Testis (tissue), 3 donors: ENCODE measurements around the gene COX7B2. TPM values are rescaled to one million over a fixed set of nuclear protein-coding genes. Genes with fewer than 3 reads are reported as not detected.

ENCODE experiments used
- DNase-seq: peaks from one replicate; pipeline ENCODE4 v3.0.0-alpha.2; 2019
- H3K27ac ChIP-seq, 2 donors: fragments of 200-600 bp; sonication (generic); one replicate each; pipeline ENCODE4 v1.5.1; 2019
- H3K27me3 ChIP-seq: fragments of 200-600 bp; sonication (generic); one replicate; pipeline ENCODE4 v1.5.1; 2019
- H3K36me3 ChIP-seq: fragments of 200-600 bp; sonication (generic); one replicate; pipeline ENCODE4 v1.5.1; 2017; ENCODE audit warnings: low read depth; ENCODE audit errors: missing control alignments
- H3K4me1 ChIP-seq: fragments of 200-600 bp; sonication (generic); one replicate; pipeline ENCODE4 v1.5.1; 2019
- H3K4me3 ChIP-seq, 2 donors: fragments of 200-600 bp; sonication (generic); one replicate each; pipeline ENCODE4 v1.5.1; 2017 to 2019
- H3K9me3 ChIP-seq: fragments of 200-600 bp; sonication (generic); one replicate; pipeline ENCODE4 v1.5.1; 2017
- POLR2A ChIP-seq: fragments of 450-650 bp; IDR thresholded peaks from one replicate; pipeline ENCODE4 v1.6.1; 2017; ENCODE audit warnings: antibody characterized with exemption, mild to moderate bottlenecking, moderate library complexity
- WGBS, 2 donors: methylation state at CpG; one replicate each; pipeline ENCODE4 v1.1.5; 2018; 5-methylcytosine and 5-hydroxymethylcytosine counted together
- intact Hi-C: fragments of 100-400 bp; cut with DNase I; formaldehyde crosslinking; loops from one replicate; pipeline ENCODE4 v1.15.1; 2023; ENCODE audit warnings: low total_unique reads
- polyA plus RNA-seq: library from polyadenylated mRNA; stranded (reverse); fragments of 350-450 nt; fragmentation: Illumina TruSeq; extraction: RNeasy Lipid Tissue Mini Kit (QIAGEN cat#74804); gene quantifications from one replicate; pipeline ENCODE4 v1.2.3, GENCODE V29; 2014; ENCODE audit warnings: low read depth, low replicate concordance; ENCODE audit not compliant: insufficient read depth
- total RNA-seq, 2 donors: library from RNA; depleted of rRNA; stranded (reverse); fragments of >200 nt; gene quantifications; one replicate each; pipeline ENCODE4 v1.2.3, GENCODE V29; 2016
- TF ChIP-seq, protein P1 (sequence below), 3 experiments: fragments of 450-650 bp in 2 of 3; fragments of 200-600 bp in 1 of 3; sonication (generic) in 1 of 3; IDR thresholded peaks; one replicate each; pipeline ENCODE4 v1.5.1; 2016 to 2019; ENCODE audit warnings: antibody characterized with exemption in 3 of 3, mild to moderate bottlenecking in 2 of 3, moderate library complexity in 1 of 3

COX7B2 gene
- total and polyA plus RNA-seq, 3 donors from 2014 or later = 14.3 to 199 (median 17.0) TPM

DNA sequence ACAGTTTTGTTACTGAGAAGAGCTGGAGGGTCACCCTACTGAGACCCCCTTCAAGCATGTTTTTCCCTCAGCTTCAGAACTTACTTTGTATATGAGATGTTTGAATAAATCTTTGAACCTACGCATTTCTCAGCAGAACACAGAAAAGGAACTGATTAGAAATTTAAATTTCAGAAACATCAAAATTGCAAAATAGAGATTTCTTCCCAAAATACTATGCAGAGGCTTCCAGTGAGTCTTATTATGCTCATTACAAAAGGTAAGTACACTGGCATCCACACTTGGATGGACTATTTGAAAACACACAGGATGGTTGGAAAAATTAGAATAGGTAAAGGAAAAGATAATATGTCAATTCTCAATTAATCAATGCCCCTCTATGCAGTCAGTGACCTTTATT is 91.2 kb downstream of the COX7B2 start:
- 79 to 95% methylated on average over 1 of the region's 1 CpG for WGBS, 2 donors
- TF ChIP-seq, protein P1, sequence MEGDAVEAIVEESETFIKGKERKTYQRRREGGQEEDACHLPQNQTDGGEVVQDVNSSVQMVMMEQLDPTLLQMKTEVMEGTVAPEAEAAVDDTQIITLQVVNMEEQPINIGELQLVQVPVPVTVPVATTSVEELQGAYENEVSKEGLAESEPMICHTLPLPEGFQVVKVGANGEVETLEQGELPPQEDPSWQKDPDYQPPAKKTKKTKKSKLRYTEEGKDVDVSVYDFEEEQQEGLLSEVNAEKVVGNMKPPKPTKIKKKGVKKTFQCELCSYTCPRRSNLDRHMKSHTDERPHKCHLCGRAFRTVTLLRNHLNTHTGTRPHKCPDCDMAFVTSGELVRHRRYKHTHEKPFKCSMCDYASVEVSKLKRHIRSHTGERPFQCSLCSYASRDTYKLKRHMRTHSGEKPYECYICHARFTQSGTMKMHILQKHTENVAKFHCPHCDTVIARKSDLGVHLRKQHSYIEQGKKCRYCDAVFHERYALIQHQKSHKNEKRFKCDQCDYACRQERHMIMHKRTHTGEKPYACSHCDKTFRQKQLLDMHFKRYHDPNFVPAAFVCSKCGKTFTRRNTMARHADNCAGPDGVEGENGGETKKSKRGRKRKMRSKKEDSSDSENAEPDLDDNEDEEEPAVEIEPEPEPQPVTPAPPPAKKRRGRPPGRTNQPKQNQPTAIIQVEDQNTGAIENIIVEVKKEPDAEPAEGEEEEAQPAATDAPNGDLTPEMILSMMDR (IDR thresholded peaks at IDR 0.05) = no peak
- TF ChIP-seq POLR2A = no peak
- DNase-seq = no peak
- intact Hi-C loops = no loop called here
- Histone ChIP-seq H3K36me3 (no peaks in the 10 kb centered on the region), H3K4me3 (no peak overlapping the region), H3K27ac (no peak overlapping the region), H3K9me3 (no peaks in the 10 kb centered on the region), H3K4me1 (no peaks in the 10 kb centered on the region), H3K27me3 (no peaks in the 10 kb centered on the region)

DNA sequence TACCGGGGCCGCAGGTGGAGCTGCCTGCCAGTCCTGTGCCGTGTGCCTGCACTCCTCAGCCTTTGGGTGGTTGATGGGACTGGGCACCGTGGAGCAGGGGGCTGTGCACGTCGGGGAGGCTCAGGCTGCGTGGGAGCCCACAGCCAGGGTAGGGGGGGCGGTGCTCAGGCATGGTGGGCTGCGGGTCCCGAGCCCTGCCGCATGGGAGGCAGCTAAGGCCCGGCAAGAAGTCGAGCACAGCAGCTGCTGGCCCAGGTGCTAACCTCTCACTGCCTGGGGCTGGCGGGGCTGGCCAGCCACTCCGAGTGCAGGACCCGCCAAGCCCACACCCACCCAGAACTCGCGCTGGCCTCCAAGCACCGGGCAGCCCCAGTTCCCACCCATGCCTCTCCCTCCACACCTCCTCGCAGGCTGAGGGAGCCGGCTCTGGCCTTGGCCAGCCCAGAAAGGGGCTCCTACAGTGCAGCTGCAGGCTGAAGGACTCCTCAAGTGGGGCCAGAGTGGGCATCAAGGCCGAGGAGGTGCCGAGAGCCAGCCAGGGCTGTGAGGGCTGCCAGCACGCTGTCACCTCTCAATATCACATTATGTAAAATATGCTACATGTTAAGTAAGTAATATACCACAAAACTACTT is 104.1 kb downstream of the COX7B2 start:
- no peaks in the 10 kb centered on the region for H3K36me3 ChIP-seq
- intact Hi-C loops = no loop called here
- DNase-seq = no peak
- no peak overlapping the region for H3K27ac ChIP-seq
- H3K4me1 ChIP-seq = no peaks in the 10 kb centered on the region
- WGBS, 2 donors = 74 to 75% methylated on average over 5 to 20 of the region's 24 CpGs
- no peaks in the 10 kb centered on the region for H3K27me3 ChIP-seq
- no peak for TF ChIP-seq POLR2A
- TF ChIP-seq, protein P1 (IDR thresholded peaks at IDR 0.05) = no peak
- H3K4me3 ChIP-seq = no peak overlapping the region
- no peaks in the 10 kb centered on the region for H3K9me3 ChIP-seq

DNA sequence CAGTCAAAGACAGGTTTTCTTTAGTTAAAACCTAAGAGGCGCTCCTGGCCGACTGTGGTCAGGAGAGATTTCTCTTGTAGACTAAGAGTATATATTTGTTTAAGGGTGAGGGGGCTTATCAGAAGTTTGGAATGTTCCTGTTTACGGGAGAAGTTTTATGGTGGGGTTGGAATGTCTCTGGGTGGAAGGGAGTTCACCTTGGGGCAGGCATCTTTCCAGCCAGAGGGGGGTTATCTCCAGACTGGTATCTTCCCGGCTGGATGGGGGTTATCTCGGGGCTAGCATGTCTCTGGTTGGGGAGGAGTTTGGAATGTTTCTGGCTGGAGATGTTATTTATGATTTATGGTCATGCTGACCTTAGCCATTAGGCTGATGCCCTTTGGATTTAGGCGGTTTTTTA is 116.0 kb downstream of the COX7B2 start:
- no peak for DNase-seq
- TF ChIP-seq, protein P1 (IDR thresholded peaks at IDR 0.05) = no peak
- TF ChIP-seq POLR2A = no peak
- intact Hi-C loops = no loop called here
- H3K27ac ChIP-seq = no peak overlapping the region
- H3K9me3 ChIP-seq = no peaks in the 10 kb centered on the region
- no peaks in the 10 kb centered on the region for H3K27me3 ChIP-seq
- no peak overlapping the region for H3K4me3 ChIP-seq
- H3K4me1 ChIP-seq = no peaks in the 10 kb centered on the region
- 42 to 46% methylated on average over 6 of the region's 6 CpGs for WGBS, 2 donors
- H3K36me3 ChIP-seq = no peaks in the 10 kb centered on the region

DNA sequence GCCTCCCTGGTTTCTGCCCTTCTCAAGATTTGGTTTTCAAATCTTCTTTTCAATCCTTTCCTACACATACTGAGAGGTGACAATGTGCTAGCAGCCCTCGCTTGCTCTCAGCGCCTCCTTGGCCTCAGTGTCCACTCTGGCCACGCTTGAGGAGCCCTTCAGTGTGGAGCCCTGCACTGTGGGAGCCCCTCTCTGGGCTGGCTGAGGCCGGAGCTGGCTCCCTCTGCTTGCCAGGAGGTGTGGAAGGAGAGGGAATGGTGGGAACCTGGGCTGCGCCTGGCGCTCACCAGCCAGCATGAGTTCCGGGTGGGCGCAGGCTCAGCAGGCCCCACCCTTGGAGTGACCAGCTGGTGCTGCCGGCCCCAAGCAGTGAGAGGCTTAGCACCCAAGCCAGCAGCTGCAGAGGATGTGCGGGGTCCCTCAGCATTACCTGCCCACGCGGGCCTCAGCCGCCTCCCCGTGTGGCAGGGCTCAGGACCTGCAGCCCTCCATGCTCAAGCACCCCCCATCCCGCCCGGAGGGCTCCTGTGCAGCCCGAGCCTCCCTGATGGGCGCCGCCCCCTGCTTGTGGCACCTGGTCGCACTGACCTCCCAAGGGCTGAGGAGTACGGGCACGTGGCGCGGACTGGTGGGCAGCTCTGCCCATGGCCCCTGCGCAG is 127.5 kb downstream of the COX7B2 start:
- Histone ChIP-seq H3K4me3 (no peak overlapping the region), H3K27me3 (no peaks in the 10 kb centered on the region), H3K9me3 (no peaks in the 10 kb centered on the region), H3K27ac (no peak overlapping the region), H3K4me1 (no peaks in the 10 kb centered on the region), H3K36me3 (no peaks in the 10 kb centered on the region)
- WGBS, 2 donors = 94 to 97% methylated on average over 10 to 20 of the region's 25 CpGs
- TF ChIP-seq, protein P1 (IDR thresholded peaks at IDR 0.05) = no peak
- no peak for TF ChIP-seq POLR2A
- intact Hi-C loops = no loop called here
- DNase-seq = no peak

DNA sequence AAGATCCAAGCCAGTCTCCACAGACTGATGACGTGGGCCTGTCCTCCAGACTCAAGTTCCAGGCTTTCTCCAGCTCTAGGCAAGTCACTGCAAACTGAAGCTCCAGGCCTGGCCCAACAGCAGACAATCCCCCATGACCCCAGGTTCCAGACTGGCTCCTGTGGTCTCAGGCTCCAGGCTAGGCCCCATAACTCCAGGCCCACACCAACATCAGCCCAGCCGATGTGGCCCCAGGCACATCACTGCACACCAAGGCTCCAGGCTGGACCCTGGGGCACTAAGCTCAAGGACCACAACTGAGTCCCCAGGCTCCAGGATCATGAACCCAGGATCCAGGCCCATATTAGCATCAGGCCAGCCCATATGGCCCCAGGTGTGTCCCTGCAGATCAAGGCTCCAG is 143.6 kb downstream of the COX7B2 start:
- TF ChIP-seq, protein P1 (IDR thresholded peaks at IDR 0.05) = no peak
- TF ChIP-seq POLR2A = no peak
- no peak overlapping the region for H3K4me3 ChIP-seq
- H3K27ac ChIP-seq = no peak overlapping the region
- WGBS, 2 donors = 82 to 96% methylated on average over 2 of the region's 2 CpGs
- no peaks in the 10 kb centered on the region for H3K4me1 ChIP-seq
- intact Hi-C loops = no loop called here
- no peaks in the 10 kb centered on the region for H3K9me3 ChIP-seq
- DNase-seq = no peak
- H3K36me3 ChIP-seq = no peaks in the 10 kb centered on the region
- no peaks in the 10 kb centered on the region for H3K27me3 ChIP-seq
